ENCODE results near the gene ATPAF1. TPM values are rescaled to one million over a fixed set of nuclear protein-coding genes. Genes with fewer than 3 reads are reported as not detected.

Gene ATPAF1
- 21.8 and 37.4 TPM in 2 replicates for total RNA-seq (2011; cell fraction: chromatin; rRNA removed; ENCODE audit: low replicate concordance)
- 12.5 and 17.1 TPM in 2 replicates for total RNA-seq (2011; cell fraction: nucleolus; rRNA removed)
- 32.8 and 60.7 TPM in 2 replicates for total RNA-seq (2011; cell fraction: nucleoplasm; rRNA removed)
- 23.4 and 26.5 TPM in 2 replicates for total RNA-seq (2014; rRNA removed)
- 27.4 and 33.7 TPM in 2 replicates for total RNA-seq (2014; rRNA removed; fragmentation: Illumina TruSeq; extraction: Trizol)
- total RNA-seq (2015; rRNA removed; fragmentation: Illumina TruSeq; extraction: Trizol), result 27.0 and 28.4 TPM in 2 replicates
- total RNA-seq (2021), result 24.2 and 27.3 TPM in 2 replicates
- polyA plus RNA-seq (2011; rRNA removed), result 50.1 and 56.2 TPM in 2 replicates
- 23.1 and 44.7 TPM in 2 replicates for polyA plus RNA-seq (2011; cell fraction: cytosol; rRNA removed)
- 21.1 and 30.9 TPM in 2 replicates for polyA plus RNA-seq (2011; cell fraction: nucleus; rRNA removed)
- polyA plus RNA-seq (2012), result 21.8 and 34.1 TPM in 2 replicates
- 37.9 and 44.9 TPM in 2 replicates for polyA plus RNA-seq (2014; fragmentation: Illumina TruSeq; extraction: Trizol)
- 1 to 10 TPM; 6.3 to 9.2 TPM for polyA plus RNA-seq (2014; fragmentation: Nextera tagmentation; extraction: Ambion mirVana)
- 35.6 and 36.8 TPM in 2 replicates for polyA plus RNA-seq (2014; rRNA removed)
- polyA minus RNA-seq (2011; rRNA and poly(A)+ RNA removed), result 52.7 and 52.8 TPM in 2 replicates
- polyA minus RNA-seq (2011; cell fraction: cytosol; rRNA and poly(A)+ RNA removed), result 17.8 and 27.0 TPM in 2 replicates
- 11.3 and 19.3 TPM in 2 replicates for polyA minus RNA-seq (2011; cell fraction: nucleus; rRNA and poly(A)+ RNA removed)
- Bru-seq, nascent RNA, result percentile 71 among the genes with signal in this experiment
- BruChase-seq, experiment 1, labeled RNA remaining after a 2-hour chase, result percentile 75 among the genes with signal in this experiment
- BruChase-seq, experiment 2, labeled RNA remaining after a 6-hour chase, result percentile 74 among the genes with signal in this experiment
- long read RNA-seq, experiment 1, full-length matches to known transcripts, result 120 of 174 reads
- long read RNA-seq, experiment 1, partial matches to known transcripts, result 7 of 174 reads
- long read RNA-seq, experiment 1, other reads (novel, unspliced or antisense), result 47 of 174 reads
- long read RNA-seq, experiment 2, full-length matches to known transcripts, result 13 of 31 reads
- long read RNA-seq, experiment 2, partial matches to known transcripts, result 2 of 31 reads
- long read RNA-seq, experiment 2, other reads (novel, unspliced or antisense), result 16 of 31 reads
- long read RNA-seq, experiment 3, full-length matches to known transcripts, result 21 of 28 reads
- long read RNA-seq, experiment 3, partial matches to known transcripts, result 0 of 28 reads
- long read RNA-seq, experiment 3, other reads (novel, unspliced or antisense), result 7 of 28 reads

GRCh38 chr1:46667782-46668760, at the start of gene ATPAF1:
ATPAF1 (minus strand) TSS chr1:46668364; CDS start chr1:46668322, 42 bp downstream.
- Histone ChIP-seq H2AFZ (ENCODE audit: low read depth, low read length) (peak within 1 kb of the TSS; percentile 76), H3K9me3 (replicated peaks; ENCODE audit: control insufficient read depth, insufficient read depth, low read depth, low read length) (no peaks in the 10 kb centered on the region), H3K27ac (ENCODE audit: extremely low read depth, low read depth, low read length) (peak within 1 kb of the TSS; percentile 44; the same call in 2 of the 3 replicates), H3K9ac (ENCODE audit: insufficient read depth in 1 of 2, low read depth in 2 of 2, low read length in 2 of 2) (peak within 1 kb of the TSS; percentile 63 to 90), H3K36me3 (ENCODE audit: control insufficient read depth, insufficient read depth, low read length) (peaks cover 12% of the 10 kb centered on the region), H3K27me3 (ENCODE audit: control insufficient read depth in 2 of 2, insufficient read depth in 2 of 2, low read length in 2 of 2) (no peaks in the 10 kb centered on the region), H3K9me1 (ENCODE audit: control insufficient read depth, insufficient read depth, low read length) (peaks cover 6% of the 10 kb centered on the region), H3K4me1 (replicated peaks in 1 of 2; ENCODE audit: control insufficient read depth in 2 of 2, insufficient read depth in 2 of 2, low read length in 2 of 2) (peaks cover 11 to 17% of the 10 kb centered on the region in 2 experiments; a peak in 4 of 5 replicates), H3K79me2 (ENCODE audit: control insufficient read depth, insufficient read depth, low read length) (peaks cover 13% of the 10 kb centered on the region), H4K20me1 (replicated peaks; ENCODE audit: control insufficient read depth, insufficient read depth, low read length) (no peaks in the 10 kb centered on the region), H3K4me3 (peak within 1 kb of the TSS; percentile 67), H3K4me2 (ENCODE audit: insufficient read depth, low read length) (peak within 1 kb of the TSS; percentile 85)
- no peak for FAIRE-seq
- intact Hi-C loops (cut with micrococcal nuclease) (no loop called here), in situ Hi-C loops (cut with MboI) (no loop called here)
- ATAC-seq, result peak; percentile 91
- WGBS (ENCODE audit: insufficient coverage, low coverage, missing lambda C conversion rate), result 47% methylated on average over 46 of the region's 96 CpGs
- CTCF ChIA-PET (ENCODE audit: low intra/inter-chr PET ratio), result interaction anchor here (0.6 kb wide), 1 partner anchor 12 kb away, joined by 4 read pairs; no protein-coding TSS in a partner anchor
- POLR2A ChIA-PET, result interaction anchor here (0.6 to 1.9 kb wide), 12 partner anchors 8 to 512 kb away, joined by 3 to 7 read pairs (median 4); no protein-coding TSS in a partner anchor
- peak; percentile 66 to 81 (median 74) for DNase-seq (ENCODE audit: extremely low read depth in 1 of 4, low spot score in 3 of 4)
- BruUV-seq (replicated peaks), result no TSS peak
- TF ChIP-seq KAT7 (CRISPR knock-in tag; IDR thresholded peaks at IDR 0.05; ENCODE audit: borderline replicate concordance), result no peak
- no peak for TF ChIP-seq MCM5 (IDR thresholded peaks at IDR 0.05; ENCODE audit: low read depth)
- TF ChIP-seq RCOR1 (IDR thresholded peaks at IDR 0.05; ENCODE audit: borderline replicate concordance in 1 of 2, low read depth in 2 of 2, low read length in 2 of 2), result peak in 1 of 2 experiments; percentile 59; a peak in 2 of 4 replicates
- peak in 1 of 2 experiments; percentile 57; a peak in 1 of 4 replicates for TF ChIP-seq SRF (CRISPR knock-in tag; IDR thresholded peaks at IDR 0.05)
- no peak for TF ChIP-seq CGGBP1 (CRISPR knock-in tag; IDR thresholded peaks at IDR 0.05)
- no peak for TF ChIP-seq MYBL2 (IDR thresholded peaks at IDR 0.05; ENCODE audit: low read depth)
- no peak for TF ChIP-seq MYBL2 (CRISPR knock-in tag; IDR thresholded peaks at IDR 0.05; ENCODE audit: borderline replicate concordance)
- peak; percentile 48; the same call in 1 of the 2 replicates for TF ChIP-seq CREM (IDR thresholded peaks at IDR 0.05; ENCODE audit: low read depth)
- TF ChIP-seq YBX1 (IDR thresholded peaks at IDR 0.05), result no peak
- peak; percentile 41; the same call in 1 of the 2 replicates for TF ChIP-seq CTBP1 (IDR thresholded peaks at IDR 0.05; ENCODE audit: borderline replicate concordance)
- peak; percentile 58; the same call in 1 of the 2 replicates for TF ChIP-seq GMEB1 (CRISPR knock-in tag; IDR thresholded peaks at IDR 0.05)
- no peak for TF ChIP-seq TCF7L2 (IDR thresholded peaks at IDR 0.05; ENCODE audit: low read depth, low read length)
- TF ChIP-seq CCAR2 (IDR thresholded peaks at IDR 0.05; ENCODE audit: low read depth, low read length), result no peak

Measured in K562 (cell line).